GM10266 (cell line): Measurements from ENCODE around the gene TSPAN33.

Experiments used
- DNase-seq: peaks from one replicate; pipeline ENCODE4 v3.0.0; 2012; ENCODE audit errors: extremely low spot score
- TF ChIP-seq, protein P1 (sequence below): IDR thresholded peaks from 2 replicates; pipeline ENCODE4 v1.5.1; 2012; ENCODE audit warnings: mild to moderate bottlenecking, low read depth; ENCODE audit not compliant: control insufficient read depth, insufficient read depth; ENCODE audit errors: missing control alignments

Gene TSPAN33

GRCh38 chr7:129143724-129144094, 798 bp upstream of the TSPAN33 start:
- DNase-seq: no peak
- TF ChIP-seq, protein P1, sequence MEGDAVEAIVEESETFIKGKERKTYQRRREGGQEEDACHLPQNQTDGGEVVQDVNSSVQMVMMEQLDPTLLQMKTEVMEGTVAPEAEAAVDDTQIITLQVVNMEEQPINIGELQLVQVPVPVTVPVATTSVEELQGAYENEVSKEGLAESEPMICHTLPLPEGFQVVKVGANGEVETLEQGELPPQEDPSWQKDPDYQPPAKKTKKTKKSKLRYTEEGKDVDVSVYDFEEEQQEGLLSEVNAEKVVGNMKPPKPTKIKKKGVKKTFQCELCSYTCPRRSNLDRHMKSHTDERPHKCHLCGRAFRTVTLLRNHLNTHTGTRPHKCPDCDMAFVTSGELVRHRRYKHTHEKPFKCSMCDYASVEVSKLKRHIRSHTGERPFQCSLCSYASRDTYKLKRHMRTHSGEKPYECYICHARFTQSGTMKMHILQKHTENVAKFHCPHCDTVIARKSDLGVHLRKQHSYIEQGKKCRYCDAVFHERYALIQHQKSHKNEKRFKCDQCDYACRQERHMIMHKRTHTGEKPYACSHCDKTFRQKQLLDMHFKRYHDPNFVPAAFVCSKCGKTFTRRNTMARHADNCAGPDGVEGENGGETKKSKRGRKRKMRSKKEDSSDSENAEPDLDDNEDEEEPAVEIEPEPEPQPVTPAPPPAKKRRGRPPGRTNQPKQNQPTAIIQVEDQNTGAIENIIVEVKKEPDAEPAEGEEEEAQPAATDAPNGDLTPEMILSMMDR: no peak

DNA sequence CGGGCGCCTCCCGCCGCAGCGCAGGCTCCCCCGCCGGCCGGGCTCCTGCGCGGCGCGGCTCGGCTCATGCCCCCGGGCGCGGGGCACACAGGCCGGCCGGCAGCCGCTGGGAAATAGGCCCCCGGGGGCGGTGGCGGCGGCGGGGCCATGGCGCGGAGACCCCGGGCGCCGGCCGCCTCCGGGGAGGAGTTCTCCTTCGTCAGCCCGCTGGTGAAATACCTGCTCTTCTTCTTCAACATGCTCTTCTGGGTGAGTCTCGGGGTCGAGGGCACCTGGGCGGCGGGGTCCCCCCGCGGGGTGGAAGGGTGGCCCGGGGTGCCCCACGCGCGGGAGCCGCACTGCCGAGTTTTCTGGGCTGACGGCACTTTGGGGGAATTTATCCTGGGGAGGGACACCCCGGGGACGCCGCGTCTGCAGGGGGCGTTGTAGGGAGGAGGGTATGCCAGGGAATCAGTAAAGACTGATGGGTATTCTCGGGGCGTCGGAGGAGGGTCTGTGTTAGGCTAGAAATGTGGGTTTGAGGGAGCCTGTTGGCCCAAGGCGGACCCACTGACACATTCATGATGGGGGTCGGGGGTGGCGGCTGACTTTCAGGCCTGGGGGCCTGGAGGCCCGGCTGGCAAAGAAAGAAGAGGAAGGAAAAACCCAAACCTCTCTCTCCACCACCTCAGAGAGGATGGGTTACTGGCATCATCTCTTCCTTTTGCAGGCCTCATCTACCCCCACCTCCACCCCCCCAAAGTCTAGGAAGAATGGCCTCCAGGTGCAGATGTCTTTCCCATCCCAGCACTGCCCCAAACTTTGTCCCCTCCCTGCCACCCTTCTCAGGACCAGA, 544 bp downstream of the TSPAN33 start:
- TF ChIP-seq, protein P1: peak; percentile 61
- peak; percentile 62 for DNase-seq

GRCh38 chr7:129146237-129146979, 1.9 kb downstream of the TSPAN33 start:
- peak; percentile 76 for DNase-seq
- TF ChIP-seq, protein P1: no peak

DNA sequence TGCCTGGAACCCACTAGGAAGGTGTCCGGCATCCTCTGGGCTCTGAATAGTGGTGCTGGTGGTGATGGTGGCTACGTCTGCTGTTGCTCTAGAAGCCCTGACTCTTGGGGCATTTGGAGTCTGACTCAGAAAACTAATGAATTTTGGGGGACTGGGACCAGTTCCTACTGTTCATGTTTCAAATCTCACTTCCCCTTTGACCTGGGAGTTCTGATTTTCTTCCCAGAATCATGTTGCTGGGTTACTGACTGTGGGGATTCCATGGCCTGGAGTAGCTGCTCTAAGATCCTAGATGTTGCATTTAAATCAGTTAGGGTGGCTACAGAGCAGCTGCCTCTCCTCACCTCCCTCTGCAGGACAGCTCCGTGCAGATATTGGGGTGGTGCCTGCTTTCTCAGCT, 3.2 kb downstream of the TSPAN33 start:
- no peak for DNase-seq
- TF ChIP-seq, protein P1: no peak

DNA sequence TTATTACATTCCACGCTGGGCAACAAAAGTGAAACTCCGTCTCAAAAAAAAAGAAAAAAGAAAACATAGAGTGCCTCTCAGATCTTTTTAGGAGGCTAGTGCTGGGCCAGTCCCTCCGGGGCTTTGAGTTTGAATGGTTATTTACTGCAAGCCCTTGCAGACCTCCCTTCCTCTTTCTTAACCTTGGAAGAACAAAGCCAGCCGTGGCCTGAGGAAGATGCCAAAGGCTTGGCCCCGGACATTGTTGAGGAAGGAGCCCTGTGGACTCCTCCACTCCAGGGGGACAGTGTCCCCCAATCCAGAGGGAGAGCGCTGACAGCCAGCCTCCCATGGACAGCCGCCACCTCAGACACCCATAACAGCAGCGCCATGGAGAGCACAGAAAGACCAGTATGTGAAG, 5.0 kb downstream of the TSPAN33 start:
- TF ChIP-seq, protein P1: no peak
- no peak for DNase-seq

DNA sequence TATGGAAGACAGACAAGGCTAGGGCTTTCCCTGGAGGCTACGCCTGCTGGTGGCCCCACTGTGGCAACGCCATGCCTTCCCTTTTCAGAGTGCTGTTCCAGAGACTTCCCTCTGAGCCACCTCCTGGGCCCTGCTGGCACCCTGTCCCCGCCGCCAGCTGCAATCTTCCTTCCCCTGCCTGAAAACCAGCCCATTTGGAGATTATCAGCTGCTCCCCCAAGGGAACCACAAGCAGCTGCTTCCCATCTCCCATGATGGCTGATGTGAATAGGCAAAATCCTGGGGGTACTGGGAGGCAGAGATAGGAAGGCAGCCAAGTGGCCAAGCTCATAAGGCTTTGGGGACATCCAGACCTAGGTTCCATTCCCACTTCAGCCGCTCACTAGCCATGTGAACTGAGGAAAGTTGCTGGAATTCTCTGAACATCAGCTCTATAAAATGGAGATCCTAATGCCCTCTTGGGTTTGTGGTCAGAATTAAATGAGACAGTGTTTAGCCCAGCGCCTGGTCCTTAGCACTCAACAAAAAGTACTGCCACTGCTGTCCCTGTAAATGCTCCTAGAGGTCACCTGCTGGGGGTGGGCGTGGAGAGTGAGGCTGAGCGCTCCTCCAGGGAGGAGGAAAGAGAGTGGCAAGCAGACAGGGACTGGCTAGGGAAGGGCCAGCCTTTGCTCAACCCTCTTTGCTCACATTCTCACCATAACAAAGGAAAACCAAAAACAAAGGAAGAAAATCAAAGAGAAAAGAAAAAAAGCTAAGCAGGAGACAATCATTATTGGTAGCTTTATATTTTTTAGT, 5.9 kb downstream of the TSPAN33 start:
- TF ChIP-seq, protein P1: no peak
- DNase-seq: no peak
